GM21825 (cell line): ENCODE data around the gene KCNJ6.
"Not testable (repeated sequence)": the region's sequence is repeated elsewhere in the genome, so short reads cannot be mapped to it uniquely, and the experiment has no call there.

Source experiments
- ATAC-seq: cut with Tn5 transposase; IDR thresholded peaks from one replicate; pipeline ENCODE4 v1.9.1; 2021; ENCODE audit warnings: mild to moderate bottlenecking, moderate library complexity; ENCODE audit not compliant: unreplicated experiment

The KCNJ6 gene

GRCh38 chr21:37916310-37917051 is at the start of gene KCNJ6:
Gene KCNJ6, minus strand, starts transcription at chr21:37916457. Its CDS starts 75,775 bp downstream, at chr21:37840682.
- no peak for ATAC-seq

GRCh38 chr21:37965088-37965805 is 49.0 kb upstream of the KCNJ6 start:
- no peak for ATAC-seq

GRCh38 chr21:37958537-37958936 is 42.3 kb upstream of the KCNJ6 start:
- no peak for ATAC-seq

GRCh38 chr21:37956772-37957171 is 40.5 kb upstream of the KCNJ6 start:
- ATAC-seq, result no peak

GRCh38 chr21:37945036-37945435 is 28.8 kb upstream of the KCNJ6 start:
- no peak for ATAC-seq

- ATAC-seq, result no peak
Measured at GRCh38 chr21:37944496-37944895, 28.2 kb upstream of the KCNJ6 start.

GRCh38 chr21:37940691-37941090 is 24.4 kb upstream of the KCNJ6 start:
- ATAC-seq, result no peak

GRCh38 chr21:37939838-37940237 is 23.6 kb upstream of the KCNJ6 start:
- no peak for ATAC-seq

- no peak for ATAC-seq
Measured at GRCh38 chr21:37939251-37939650, 23.0 kb upstream of the KCNJ6 start.

GRCh38 chr21:37937668-37938067 is 21.4 kb upstream of the KCNJ6 start:
- ATAC-seq, result no peak

GRCh38 chr21:37936010-37936785 is 19.9 kb upstream of the KCNJ6 start:
- no peak for ATAC-seq

GRCh38 chr21:37932936-37933335 is 16.7 kb upstream of the KCNJ6 start:
- no peak for ATAC-seq

GRCh38 chr21:37927711-37928110 is 11.5 kb upstream of the KCNJ6 start:
- no peak for ATAC-seq

- no peak for ATAC-seq
Measured at GRCh38 chr21:37921091-37921490, 4.8 kb upstream of the KCNJ6 start.

GRCh38 chr21:37920302-37920701 is 4.0 kb upstream of the KCNJ6 start:
- ATAC-seq, result not testable (repeated sequence)

GRCh38 chr21:37917612-37918011 is 1.4 kb upstream of the KCNJ6 start:
- no peak for ATAC-seq

- no peak for ATAC-seq
Measured at GRCh38 chr21:37915941-37916309, 332 bp downstream of the KCNJ6 start.

- ATAC-seq, result no peak
Measured at GRCh38 chr21:37915497-37915911, 753 bp downstream of the KCNJ6 start.

GRCh38 chr21:37912616-37913015 is 3.6 kb downstream of the KCNJ6 start:
- no peak for ATAC-seq

GRCh38 chr21:37909936-37910335 is 6.3 kb downstream of the KCNJ6 start:
- ATAC-seq, result no peak

- ATAC-seq, result no peak
Measured at GRCh38 chr21:37908691-37909090, 7.6 kb downstream of the KCNJ6 start.

GRCh38 chr21:37907076-37907475 is 9.2 kb downstream of the KCNJ6 start:
- no peak for ATAC-seq
